ENCODE measurements around the gene QPCT.

QPCT gene

GRCh38 chr2:37343537-37344434 is 644 bp upstream of the QPCT start:
- DNase-seq (ENCODE audit: low read depth), result peak; percentile 37
- peak; percentile 48 for TF ChIP-seq CTCF (IDR thresholded peaks at IDR 0.05; ENCODE audit: insufficient read depth, low read depth, low read length, missing control alignments)
- H3K4me3 ChIP-seq (ENCODE audit: low read length), result peak overlapping the region; percentile 47

GRCh38 chr2:37348155-37348554 is 3.7 kb downstream of the QPCT start:
- no peak overlapping the region for H3K4me3 ChIP-seq (ENCODE audit: low read length)
- no peak for DNase-seq (ENCODE audit: low read depth)
- no peak for TF ChIP-seq CTCF (IDR thresholded peaks at IDR 0.05; ENCODE audit: insufficient read depth, low read depth, low read length, missing control alignments)

- H3K4me3 ChIP-seq (ENCODE audit: low read length), result no peak overlapping the region
- DNase-seq (ENCODE audit: low read depth), result no peak
- no peak for TF ChIP-seq CTCF (IDR thresholded peaks at IDR 0.05; ENCODE audit: insufficient read depth, low read depth, low read length, missing control alignments)
Observed at GRCh38 chr2:37349231-37349860, 4.9 kb downstream of the QPCT start.

- no peak for DNase-seq (ENCODE audit: low read depth)
- TF ChIP-seq CTCF (IDR thresholded peaks at IDR 0.05; ENCODE audit: insufficient read depth, low read depth, low read length, missing control alignments), result no peak
- no peak overlapping the region for H3K4me3 ChIP-seq (ENCODE audit: low read length)
Observed at GRCh38 chr2:37350034-37350433, 5.6 kb downstream of the QPCT start.

GRCh38 chr2:37354531-37354930 is 10.1 kb downstream of the QPCT start:
- no peak for DNase-seq (ENCODE audit: low read depth)
- no peak overlapping the region for H3K4me3 ChIP-seq (ENCODE audit: low read length)
- no peak for TF ChIP-seq CTCF (IDR thresholded peaks at IDR 0.05; ENCODE audit: insufficient read depth, low read depth, low read length, missing control alignments)

- no peak overlapping the region for H3K4me3 ChIP-seq (ENCODE audit: low read length)
- TF ChIP-seq CTCF (IDR thresholded peaks at IDR 0.05; ENCODE audit: insufficient read depth, low read depth, low read length, missing control alignments), result no peak
- no peak for DNase-seq (ENCODE audit: low read depth)
Observed at GRCh38 chr2:37355735-37356134, 11.3 kb downstream of the QPCT start.
